GM23338 (cell line): ENCODE data around the gene PAPPA2. TPM values are rescaled to one million over a fixed set of nuclear protein-coding genes. Genes with fewer than 3 reads are reported as not detected.

Source experiments
- ATAC-seq: fragments of 200-7000 bp; cut with Tn5 transposase; 3 replicates; pipeline ENCODE4 v1.9.1; 2020
- DNase-seq: peaks from one replicate; pipeline ENCODE4 v3.0.0-alpha.2; 2015; ENCODE audit warnings: low spot score
- H2AFZ ChIP-seq: fragments of 200-600 bp; sonication (generic); 2 replicates; pipeline ENCODE4 v1.8.0; 2016; ENCODE audit warnings: antibody characterized with exemption, mild to moderate bottlenecking, moderate library complexity
- H3F3A ChIP-seq: fragments of 200-600 bp; sonication (generic); replicated peaks from 2 replicates; pipeline ENCODE4 v1.8.0; 2017; ENCODE audit warnings: antibody characterized with exemption, mixed run types, low read depth
- H3K27ac ChIP-seq: fragments of 200-600 bp; sonication (generic); 2 replicates; pipeline ENCODE4 v1.6.1; 2016; ENCODE audit warnings: low read depth
- H3K27me3 ChIP-seq: fragments of 200-600 bp; sonication (generic); 2 replicates; pipeline ENCODE4 v1.8.0; 2016; ENCODE audit warnings: mild to moderate bottlenecking, mixed run types, moderate library complexity; ENCODE audit not compliant: insufficient read depth
- H3K36me3 ChIP-seq: fragments of 200-600 bp; sonication (generic); 2 replicates; pipeline ENCODE4 v1.8.0; 2016; ENCODE audit warnings: mild to moderate bottlenecking; ENCODE audit not compliant: insufficient read depth
- H3K4me1 ChIP-seq: fragments of 200-600 bp; sonication (generic); 2 replicates; pipeline ENCODE4 v1.8.0; 2016; ENCODE audit warnings: mild to moderate bottlenecking, moderate library complexity; ENCODE audit not compliant: insufficient read depth
- H3K4me2 ChIP-seq: fragments of 200-600 bp; sonication (generic); 2 replicates; pipeline ENCODE4 v1.7.1; 2017; ENCODE audit warnings: mixed run types
- H3K4me3 ChIP-seq: fragments of 200-600 bp; sonication (generic); 2 replicates; pipeline ENCODE4 v1.6.1; 2016; ENCODE audit warnings: mixed run types
- H3K79me2 ChIP-seq: fragments of 200-600 bp; sonication (generic); replicated peaks from 2 replicates; pipeline ENCODE4 v1.8.0; 2017; ENCODE audit warnings: mild to moderate bottlenecking; ENCODE audit not compliant: insufficient read depth
- H3K9me2 ChIP-seq: fragments of 200-600 bp; sonication (generic); 2 replicates; pipeline ENCODE4 v1.8.0; 2017; ENCODE audit not compliant: insufficient read depth
- H4K20me1 ChIP-seq: fragments of 200-600 bp; sonication (generic); replicated peaks from 2 replicates; pipeline ENCODE4 v1.8.0; 2017; ENCODE audit warnings: mild to moderate bottlenecking; ENCODE audit not compliant: insufficient read depth
- H3K27ac Mint-ChIP-seq: 2 replicates; pipeline ENCODE4 v1.8.0; 2020; ENCODE audit warnings: inconsistent platforms, mild to moderate bottlenecking, moderate library complexity, mixed read lengths
- H3K27me3 Mint-ChIP-seq: 3 replicates; pipeline ENCODE4 v1.8.0; 2022; ENCODE audit warnings: low read depth, mild to moderate bottlenecking, moderate library complexity, mixed read lengths, inconsistent platforms; ENCODE audit not compliant: insufficient read depth, poor library complexity
- H3K36me3 Mint-ChIP-seq: 3 replicates; pipeline ENCODE4 v1.8.0; 2021; ENCODE audit warnings: low read depth, mild to moderate bottlenecking, inconsistent platforms, moderate library complexity, mixed read lengths
- H3K4me1 Mint-ChIP-seq: 3 replicates; pipeline ENCODE4 v1.8.0; 2020; ENCODE audit warnings: mild to moderate bottlenecking, inconsistent platforms, mixed read lengths
- H3K4me3 Mint-ChIP-seq: 3 replicates; pipeline ENCODE4 v1.8.0; 2021; ENCODE audit warnings: moderate library complexity, mild to moderate bottlenecking, inconsistent platforms, mixed read lengths
- H3K9me3 Mint-ChIP-seq: 3 replicates; pipeline ENCODE4 v1.8.0; 2020; ENCODE audit warnings: moderate library complexity, mild to moderate bottlenecking, inconsistent platforms, mixed read lengths
- CREB1 ChIP-seq: fragments of 250-450 bp; sonication (Bioruptor Pico); IDR thresholded peaks from 2 replicates; pipeline ENCODE4 v1.5.0; 2020; ENCODE audit warnings: low read depth, mild to moderate bottlenecking, moderate library complexity
- STAT1 ChIP-seq: IDR thresholded peaks from one replicate; pipeline ENCODE4 v1.6.1; 2016; ENCODE audit warnings: antibody characterized with exemption; ENCODE audit not compliant: unreplicated experiment
- ZNF331 ChIP-seq: fragments of 250-450 bp; sonication (Bioruptor Pico); IDR thresholded peaks from 2 replicates; pipeline ENCODE4 v1.5.0; 2020; ENCODE audit warnings: low read depth, mild to moderate bottlenecking, moderate library complexity
- ZNF462 ChIP-seq: fragments of 250-450 bp; sonication (Bioruptor Pico); IDR thresholded peaks from 2 replicates; pipeline ENCODE4 v1.5.0; 2020; ENCODE audit warnings: mild to moderate bottlenecking, moderate library complexity
- polyA plus RNA-seq: library from polyadenylated mRNA; unstranded; fragments of >200 nt; fragmentation: Nextera tagmentation; extraction: Ambion mirVana; gene quantifications from 2 replicates; pipeline ENCODE4 v1.2.1, GENCODE V29; 2016
- total RNA-seq: library from RNA; depleted of rRNA; stranded (reverse); fragments of >200 nt; shearing (Covaris generic); gene quantifications from 2 replicates; pipeline ENCODE4 v1.2.3, GENCODE V29; 2014
- TF ChIP-seq, protein P1 (sequence below): IDR thresholded peaks from one replicate; pipeline ENCODE4 v1.6.1; 2018; ENCODE audit warnings: antibody characterized with exemption; ENCODE audit not compliant: unreplicated experiment

Gene PAPPA2
- total and polyA plus RNA-seq, 2 experiments from 2014 or later, result 1.4 to 1.7 TPM

- Histone ChIP-seq H3K4me3 (no peak overlapping the region), H3K9me2 (peaks cover 4% of the 10 kb centered on the region; the same call in 1 of the 2 replicates), H3K27ac (0 out of 2 replicates have a peak overlapping the region, but pooled peaks have one; percentile 60), H3K27me3 (no peaks in the 10 kb centered on the region), H4K20me1 (no peaks in the 10 kb centered on the region), H3K36me3 (no peaks in the 10 kb centered on the region), H2AFZ (peak overlapping the region; percentile 84), H3K4me1 (peaks cover 32% of the 10 kb centered on the region), H3F3A (no peaks in the 10 kb centered on the region), H3K4me2 (no peak overlapping the region; the same call in 1 of the 2 replicates), H3K79me2 (no peaks in the 10 kb centered on the region)
- TF ChIP-seq CREB1 (no peak), STAT1 (no peak), ZNF331 (CRISPR knock-in tag) (no peak), ZNF462 (CRISPR knock-in tag) (no peak)
- TF ChIP-seq, protein P1, sequence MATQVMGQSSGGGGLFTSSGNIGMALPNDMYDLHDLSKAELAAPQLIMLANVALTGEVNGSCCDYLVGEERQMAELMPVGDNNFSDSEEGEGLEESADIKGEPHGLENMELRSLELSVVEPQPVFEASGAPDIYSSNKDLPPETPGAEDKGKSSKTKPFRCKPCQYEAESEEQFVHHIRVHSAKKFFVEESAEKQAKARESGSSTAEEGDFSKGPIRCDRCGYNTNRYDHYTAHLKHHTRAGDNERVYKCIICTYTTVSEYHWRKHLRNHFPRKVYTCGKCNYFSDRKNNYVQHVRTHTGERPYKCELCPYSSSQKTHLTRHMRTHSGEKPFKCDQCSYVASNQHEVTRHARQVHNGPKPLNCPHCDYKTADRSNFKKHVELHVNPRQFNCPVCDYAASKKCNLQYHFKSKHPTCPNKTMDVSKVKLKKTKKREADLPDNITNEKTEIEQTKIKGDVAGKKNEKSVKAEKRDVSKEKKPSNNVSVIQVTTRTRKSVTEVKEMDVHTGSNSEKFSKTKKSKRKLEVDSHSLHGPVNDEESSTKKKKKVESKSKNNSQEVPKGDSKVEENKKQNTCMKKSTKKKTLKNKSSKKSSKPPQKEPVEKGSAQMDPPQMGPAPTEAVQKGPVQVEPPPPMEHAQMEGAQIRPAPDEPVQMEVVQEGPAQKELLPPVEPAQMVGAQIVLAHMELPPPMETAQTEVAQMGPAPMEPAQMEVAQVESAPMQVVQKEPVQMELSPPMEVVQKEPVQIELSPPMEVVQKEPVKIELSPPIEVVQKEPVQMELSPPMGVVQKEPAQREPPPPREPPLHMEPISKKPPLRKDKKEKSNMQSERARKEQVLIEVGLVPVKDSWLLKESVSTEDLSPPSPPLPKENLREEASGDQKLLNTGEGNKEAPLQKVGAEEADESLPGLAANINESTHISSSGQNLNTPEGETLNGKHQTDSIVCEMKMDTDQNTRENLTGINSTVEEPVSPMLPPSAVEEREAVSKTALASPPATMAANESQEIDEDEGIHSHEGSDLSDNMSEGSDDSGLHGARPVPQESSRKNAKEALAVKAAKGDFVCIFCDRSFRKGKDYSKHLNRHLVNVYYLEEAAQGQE, result no peak
- H3K4me3 Mint-ChIP-seq, result no peak overlapping the region
- H3K4me1 Mint-ChIP-seq, result peaks cover 29% of the 10 kb centered on the region
- DNase-seq, result no peak
- H3K27me3 Mint-ChIP-seq, result peaks cover 4% of the 10 kb centered on the region
- no peak overlapping the region for H3K27ac Mint-ChIP-seq
- H3K9me3 Mint-ChIP-seq, result no peaks in the 10 kb centered on the region; the same call in 2 of the 3 replicates
- H3K36me3 Mint-ChIP-seq, result no peaks in the 10 kb centered on the region
- no peak for ATAC-seq
Measured at GRCh38 chr1:176802316-176802715, 339.3 kb downstream of the PAPPA2 start.
